Umbilical cord (tissue), 2 donors: ENCODE measurements around the gene DCUN1D4. TPM values are rescaled to one million over a fixed set of nuclear protein-coding genes. Genes with fewer than 3 reads are reported as not detected.

ENCODE experiments used
- DNase-seq: peaks from one replicate; pipeline ENCODE4 v3.0.0-alpha.2; 2015; ENCODE audit warnings: low spot score
- total RNA-seq: library from RNA; depleted of rRNA; stranded (reverse); fragments of >200 nt; gene quantifications from one replicate; pipeline ENCODE4 v1.2.3, GENCODE V29; 2014; ENCODE audit warnings: low replicate concordance; ENCODE audit not compliant: insufficient read depth

The DCUN1D4 gene
- total RNA-seq, 1 donor from 2014 or later = 85.0 TPM

- peak; percentile 39 for DNase-seq
These were observed 121.0 kb downstream of the DCUN1D4 start for GRCh38 chr4:51963841-51964517.

DNA sequence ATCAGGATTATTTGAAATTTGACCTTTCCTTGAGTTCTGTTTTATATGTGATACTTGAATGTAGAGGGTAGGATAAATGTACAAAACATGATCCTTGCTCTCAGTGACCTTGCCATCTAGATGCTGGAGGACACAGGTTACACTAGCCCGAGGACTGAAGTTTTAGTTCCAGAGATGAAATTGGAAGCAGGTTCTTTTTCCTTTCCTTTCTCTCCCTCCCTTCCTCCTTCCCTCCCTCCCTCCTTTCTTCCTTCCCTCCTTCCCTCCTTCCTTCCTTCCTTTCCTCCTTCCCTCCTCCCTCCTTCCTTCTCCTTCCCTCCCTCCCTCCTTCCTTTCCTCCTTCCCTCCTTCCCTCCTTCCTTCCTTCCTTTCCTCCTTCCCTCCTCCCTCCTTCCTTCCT lies 122.9 kb downstream of the DCUN1D4 start:
- no peak for DNase-seq

Other genes with a start within 250 kb of the DCUN1D4 start
- gene LRRC66, start 177.2 kb downstream of the DCUN1D4 start, total RNA-seq = 2.2 TPM
- 51.5 TPM for gene SGCB, start 195.1 kb downstream of the DCUN1D4 start, total RNA-seq
- 2.9 TPM for gene SPATA18, start 208.2 kb downstream of the DCUN1D4 start, total RNA-seq